COLO668 (cell line): ENCODE data around the gene TUBB6.

Experiments used
- DNase-seq: peaks from one replicate; lab custom pipeline; 2025; ENCODE audit not compliant: unreplicated experiment; lab: John Stamatoyannopoulos, UW

TUBB6 gene

GRCh38 chr18:12336171-12336613 lies 28.2 kb downstream of the TUBB6 start:
- no peak for DNase-seq

GRCh38 chr18:12336887-12337286 lies 28.8 kb downstream of the TUBB6 start:
- DNase-seq, result no peak

- no peak for DNase-seq
Observed at GRCh38 chr18:12338382-12338781, 30.3 kb downstream of the TUBB6 start.

- DNase-seq, result no peak
Observed at GRCh38 chr18:12340945-12341660, 33.1 kb downstream of the TUBB6 start.

GRCh38 chr18:12342661-12343060 lies 34.6 kb downstream of the TUBB6 start:
- no peak for DNase-seq

- DNase-seq, result no peak
Observed at GRCh38 chr18:12345491-12346239, 37.6 kb downstream of the TUBB6 start.

GRCh38 chr18:12346240-12346565 lies 38.2 kb downstream of the TUBB6 start:
- DNase-seq, result no peak

GRCh38 chr18:12347895-12348294 lies 39.9 kb downstream of the TUBB6 start:
- DNase-seq, result no peak

GRCh38 chr18:12352188-12352587 lies 44.1 kb downstream of the TUBB6 start:
- DNase-seq, result no peak

GRCh38 chr18:12359515-12359927 lies 51.5 kb downstream of the TUBB6 start:
- DNase-seq, result no peak

GRCh38 chr18:12361770-12362378 lies 53.8 kb downstream of the TUBB6 start:
- DNase-seq, result no peak

GRCh38 chr18:12362473-12363174 lies 54.6 kb downstream of the TUBB6 start:
- no peak for DNase-seq

GRCh38 chr18:12366379-12366778 lies 58.3 kb downstream of the TUBB6 start:
- no peak for DNase-seq

- no peak for DNase-seq
Observed at GRCh38 chr18:12366784-12367183, 58.7 kb downstream of the TUBB6 start.

- DNase-seq, result no peak
Observed at GRCh38 chr18:12369211-12369610, 61.2 kb downstream of the TUBB6 start.

GRCh38 chr18:12371590-12371989 lies 63.5 kb downstream of the TUBB6 start:
- DNase-seq, result no peak

GRCh38 chr18:12372406-12372805 lies 64.4 kb downstream of the TUBB6 start:
- DNase-seq, result no peak

GRCh38 chr18:12373116-12373770 lies 65.2 kb downstream of the TUBB6 start:
- no peak for DNase-seq

GRCh38 chr18:12373771-12374116 lies 65.7 kb downstream of the TUBB6 start:
- DNase-seq, result no peak

GRCh38 chr18:12374401-12374800 lies 66.4 kb downstream of the TUBB6 start:
- DNase-seq, result no peak
